Liver (tissue), 3 donors: ENCODE measurements around the gene CIITA.
"Not testable (repeated sequence)": the region's sequence is repeated elsewhere in the genome, so short reads cannot be mapped to it uniquely, and the experiment has no call there.

Source experiments
- ATF3 ChIP-seq: IDR thresholded peaks from 2 replicates; pipeline ENCODE4 v1.6.1; 2016; ENCODE audit warnings: antibody characterized with exemption
- CTCF ChIP-seq: fragments of 150-350 bp; IDR thresholded peaks from 2 replicates; pipeline ENCODE4 v1.5.1; 2017; ENCODE audit warnings: improper control_type of control experiment, low read depth, low read length; ENCODE audit not compliant: missing input control
- RAD21 ChIP-seq, 2 donors: IDR thresholded peaks; 2 replicates each; pipeline ENCODE4 v1.6.1; 2016; ENCODE audit warnings: antibody characterized with exemption in 2 of 2, mild to moderate bottlenecking in 2 of 2
- TAF1 ChIP-seq: conservative IDR thresholded peaks from 2 replicates; pipeline ENCODE4 v1.6.1; 2016; ENCODE audit warnings: antibody characterized with exemption, mild to moderate bottlenecking
- donor health status: healthy.
- donor health status: healthy.

GRCh38 chr16:10929097-10929496, 52.1 kb downstream of the CIITA start:
- TF ChIP-seq CTCF, TAF1, ATF3: not testable (repeated sequence)
- TF ChIP-seq RAD21 (IDR thresholded peaks at IDR 0.05): peak in 1 of 2 donors; percentile 21
